HepG2 (cell line): ENCODE results near the gene CD72. TPM values are rescaled to one million over a fixed set of nuclear protein-coding genes. Genes with fewer than 3 reads are reported as not detected.

ENCODE experiments used
- CBX1 ChIP-seq: IDR thresholded peaks from one replicate; pipeline ENCODE4 v1.6.1; 2016; ENCODE audit warnings: antibody characterized with exemption, low read depth
- HIVEP1 ChIP-seq: sonication (generic); formaldehyde crosslinking; IDR thresholded peaks from 2 replicates; pipeline ENCODE4 v1.4.0; 2020; ENCODE audit warnings: mild to moderate bottlenecking, missing genetic modification reagents
- MBNL3 ChIP-seq: fragments of 250-450 bp; sonication (Bioruptor Pico); conservative IDR thresholded peaks from 2 replicates; pipeline ENCODE4 v1.8.0; 2022; ENCODE audit warnings: mild to moderate bottlenecking, inconsistent platforms
- MYPOP ChIP-seq: sonication (generic); formaldehyde crosslinking; IDR thresholded peaks from 2 replicates; pipeline ENCODE4 v1.8.1; 2023; ENCODE audit warnings: mild to moderate bottlenecking, moderate library complexity, missing genetic modification reagents
- NCOA1 ChIP-seq: sonication (generic); formaldehyde crosslinking; IDR thresholded peaks from 2 replicates; pipeline ENCODE4 v1.9.0; 2021; ENCODE audit warnings: missing genetic modification reagents
- NFRKB ChIP-seq: fragments of 450-650 bp; IDR thresholded peaks from 2 replicates; pipeline ENCODE4 v1.6.1; 2017
- NKX3-1 ChIP-seq: sonication (generic); formaldehyde crosslinking; IDR thresholded peaks from 2 replicates; pipeline ENCODE4 v1.5.0; 2020; ENCODE audit warnings: missing genetic modification reagents
- ONECUT2 ChIP-seq: sonication (generic); formaldehyde crosslinking; IDR thresholded peaks from 2 replicates; pipeline ENCODE4 v1.4.0; 2020; ENCODE audit warnings: missing genetic modification reagents
- PBX2 ChIP-seq: IDR thresholded peaks from 2 replicates; pipeline ENCODE4 v1.6.1; 2016; ENCODE audit warnings: control low read depth
- POLR2AphosphoS2 ChIP-seq: IDR thresholded peaks from 2 replicates; pipeline ENCODE4 v1.6.1; 2011; ENCODE audit warnings: low read depth, low read length, improper control_type of control experiment
- RARA ChIP-seq: IDR thresholded peaks from 2 replicates; pipeline ENCODE4 v1.6.1; 2016; ENCODE audit warnings: missing genetic modification reagents, missing compliant biosample characterization
- SP140L ChIP-seq: sonication (generic); formaldehyde crosslinking; IDR thresholded peaks from 2 replicates; pipeline ENCODE4 v1.4.0; 2020; ENCODE audit warnings: missing genetic modification reagents, borderline replicate concordance
- ZBTB4 ChIP-seq: sonication (generic); formaldehyde crosslinking; IDR thresholded peaks from 2 replicates; pipeline ENCODE4 v1.4.0; 2020; ENCODE audit warnings: missing genetic modification reagents, mild to moderate bottlenecking, borderline replicate concordance
- ZNF281 ChIP-seq: sonication (generic); formaldehyde crosslinking; IDR thresholded peaks from 2 replicates; pipeline ENCODE4 v1.4.0; 2020; ENCODE audit warnings: missing genetic modification reagents, borderline replicate concordance
- ZNF3 ChIP-seq: IDR thresholded peaks from 2 replicates; pipeline ENCODE4 v1.7.0; 2017; ENCODE audit warnings: inconsistent platforms
- ZNF543 ChIP-seq: sonication (generic); formaldehyde crosslinking; IDR thresholded peaks from 2 replicates; pipeline ENCODE4 v1.4.0; 2020; ENCODE audit warnings: mild to moderate bottlenecking, missing genetic modification reagents
- ZNF574 ChIP-seq: sonication (generic); formaldehyde crosslinking; IDR thresholded peaks from 2 replicates; pipeline ENCODE4 v1.4.0; 2020; ENCODE audit warnings: missing genetic modification reagents
- ZSCAN30 ChIP-seq: sonication (generic); formaldehyde crosslinking; IDR thresholded peaks from 2 replicates; pipeline ENCODE4 v1.5.0; 2020; ENCODE audit warnings: mild to moderate bottlenecking, missing genetic modification reagents
- polyA plus RNA-seq, 8 experiments: library from polyadenylated mRNA; depleted of rRNA in 3 of 8; stranded (reverse) in 7 of 8; unstranded in 1 of 8; fragments of >200 nt; fragmentation: Illumina TruSeq in 4 of 8; extraction: Trizol in 4 of 8; gene quantifications; 2 replicates each; pipeline versions ENCODE4 v1.2.1 to v1.2.3, GENCODE V29; 2011 to 2016; ENCODE audit warnings: low read depth in 4 of 8, missing spikeins in 1 of 8, mixed read lengths in 1 of 8; ENCODE audit not compliant: insufficient read depth in 1 of 8
- total RNA-seq, 5 experiments: library from RNA; depleted of rRNA; stranded (reverse); fragments of >200 nt; fragmentation: Illumina TruSeq; extraction: Trizol; gene quantifications; 2 replicates each; pipeline ENCODE4 v1.2.3, GENCODE V29; 2016; ENCODE audit warnings: low read depth in 1 of 5

CD72 gene
- total and polyA plus RNA-seq, 2 of the 13 experiments (the other 11 are each of a cell fraction or from before 2014, with no cell fraction given), result 0.18 to 1.1 TPM

GRCh38 chr9:35664531-35665470 lies 46.6 kb upstream of the CD72 start, which contains the start of gene ARHGEF39 (continued):
- TF ChIP-seq ZNF574, result peak; percentile 96
- peak; percentile 46; the same call in 1 of the 2 replicates for TF ChIP-seq ONECUT2 (CRISPR knock-in tag)
- no peak for TF ChIP-seq NFRKB
- TF ChIP-seq PBX2 (CRISPR knock-in tag), result no peak
- TF ChIP-seq CBX1, result peak; percentile 86
- no peak for TF ChIP-seq ZSCAN30 (CRISPR knock-in tag)
- peak; percentile 95 for TF ChIP-seq MYPOP
- TF ChIP-seq POLR2AphosphoS2, result no peak
- TF ChIP-seq NKX3-1 (CRISPR knock-in tag), result peak; percentile 79
- TF ChIP-seq HIVEP1 (CRISPR knock-in tag), result peak; percentile 71
- TF ChIP-seq ZNF281, result no peak
- no peak for TF ChIP-seq ZNF3 (CRISPR knock-in tag)
- TF ChIP-seq ZBTB4 (CRISPR knock-in tag), result no peak
- TF ChIP-seq SP140L (CRISPR knock-in tag), result no peak
- no peak for TF ChIP-seq MBNL3 (CRISPR knock-in tag)
- peak; percentile 74; the same call in 1 of the 2 replicates for TF ChIP-seq NCOA1
- peak; percentile 22; the same call in 1 of the 2 replicates for TF ChIP-seq RARA (CRISPR knock-in tag)
- TF ChIP-seq ZNF543 (CRISPR knock-in tag), result peak; percentile 48; the same call in 1 of the 2 replicates
